K562 (cell line): ENCODE results near the gene C7orf25. TPM values are rescaled to one million over a fixed set of nuclear protein-coding genes. Genes with fewer than 3 reads are reported as not detected.

Source experiments
- HNRNPUL1 ChIP-seq: fragments of 200-400 bp; formaldehyde crosslinking; IDR thresholded peaks from 2 replicates; pipeline ENCODE4 v1.6.1; 2017; ENCODE audit warnings: low read length
- L3MBTL2 ChIP-seq: fragments of 450-650 bp; IDR thresholded peaks from 2 replicates; pipeline ENCODE4 v1.6.1; 2016; ENCODE audit warnings: mild to moderate bottlenecking, moderate library complexity
- MIER1 ChIP-seq: fragments of 450-650 bp; IDR thresholded peaks from 2 replicates; pipeline ENCODE4 v1.6.1; 2016; ENCODE audit warnings: antibody characterized with exemption, mild to moderate bottlenecking, low read depth
- MTA2 ChIP-seq: fragments of 450-650 bp; IDR thresholded peaks from 2 replicates; pipeline ENCODE4 v1.6.1; 2016; ENCODE audit warnings: low read depth
- NFE2L1 ChIP-seq: fragments of 450-650 bp; IDR thresholded peaks from 2 replicates; pipeline ENCODE4 v1.6.1; 2016; ENCODE audit warnings: missing genetic modification characterization, low read depth, mild to moderate bottlenecking, missing compliant biosample characterization, moderate library complexity, borderline replicate concordance
- NR2C1 ChIP-seq, 2 experiments: fragments of 450-650 bp; IDR thresholded peaks; 2 replicates each; pipeline ENCODE4 v1.6.1; 2017; ENCODE audit warnings: mild to moderate bottlenecking in 2 of 2, antibody characterized with exemption in 1 of 2, inconsistent platforms in 1 of 2, missing compliant biosample characterization in 1 of 2, missing genetic modification characterization in 1 of 2
- PCBP2 ChIP-seq: fragments of 200-400 bp; formaldehyde crosslinking; IDR thresholded peaks from 2 replicates; pipeline ENCODE4 v1.6.1; 2018; ENCODE audit warnings: low read length, low read depth, mild to moderate bottlenecking, moderate library complexity; ENCODE audit not compliant: poor library complexity, severe bottlenecking
- RAD21 ChIP-seq, 2 experiments: fragments of 250-450 bp in 1 of 2; fragments of 450-650 bp in 1 of 2; sonication (Bioruptor Pico) in 1 of 2; formaldehyde crosslinking in 1 of 2; IDR thresholded peaks in 1 of 2; conservative IDR thresholded peaks in 1 of 2; 2 replicates each; pipeline versions ENCODE4 v1.4.0 to v1.8.0; 2020 to 2022; ENCODE audit warnings: mild to moderate bottlenecking in 2 of 2, moderate library complexity in 1 of 2
- RBFOX2 ChIP-seq: fragments of 200-400 bp; formaldehyde crosslinking; IDR thresholded peaks from 2 replicates; pipeline ENCODE4 v1.6.1; 2017; ENCODE audit warnings: low read depth, mild to moderate bottlenecking, low read length, moderate library complexity
- ZNF140 ChIP-seq: fragments of 250-450 bp; sonication (Bioruptor Pico); IDR thresholded peaks from 2 replicates; pipeline ENCODE4 v1.8.0; 2021; ENCODE audit warnings: moderate library complexity, mild to moderate bottlenecking, inconsistent platforms
- ZNF184 ChIP-seq: sonication (generic); formaldehyde crosslinking; IDR thresholded peaks from 2 replicates; pipeline ENCODE4 v1.5.0; 2020; ENCODE audit warnings: missing genetic modification reagents
- ZNF316 ChIP-seq: fragments of 450-650 bp; IDR thresholded peaks from 2 replicates; pipeline ENCODE4 v1.6.1; 2016
- ZNF586 ChIP-seq: fragments of 450-650 bp; formaldehyde crosslinking; conservative IDR thresholded peaks from 2 replicates; pipeline ENCODE4 v1.4.0; 2020; ENCODE audit warnings: mild to moderate bottlenecking, moderate library complexity
- ZNF699 ChIP-seq: fragments of 250-450 bp; sonication (Bioruptor Pico); IDR thresholded peaks from 2 replicates; pipeline ENCODE4 v1.8.0; 2021; ENCODE audit warnings: mild to moderate bottlenecking, moderate library complexity; ENCODE audit not compliant: insufficient replicate concordance
- ZNF707 ChIP-seq: fragments of 250-450 bp; sonication (Bioruptor Pico); conservative IDR thresholded peaks from 2 replicates; pipeline ENCODE4 v1.8.0; 2022; ENCODE audit warnings: inconsistent platforms, mild to moderate bottlenecking, moderate library complexity
- polyA plus RNA-seq, 8 experiments: library from polyadenylated mRNA; depleted of rRNA in 4 of 8; stranded (reverse) in 5 of 8; unstranded in 3 of 8; fragments of >200 nt; fragmentation: Nextera tagmentation in 2 of 8; fragmentation: Illumina TruSeq in 1 of 8; extraction: Ambion mirVana in 2 of 8; extraction: Trizol in 1 of 8; gene quantifications; 2 replicates each; pipeline versions ENCODE4 v1.2.1 to v1.2.3, GENCODE V29; 2011 to 2014; ENCODE audit warnings: inconsistent platforms in 1 of 8, missing spikeins in 1 of 8
- total RNA-seq, 7 experiments: library from RNA; depleted of rRNA in 6 of 7; stranded (reverse); fragments of >200 nt in 6 of 7; fragmentation: Illumina TruSeq in 2 of 7; extraction: Trizol in 2 of 7; gene quantifications; 2 replicates each; pipeline versions ENCODE4 v1.2.1 to v1.2.3, GENCODE V29; 2011 to 2021; ENCODE audit warnings: low replicate concordance in 1 of 7
- TF ChIP-seq, protein P1 (sequence below): fragments of 150-350 bp; IDR thresholded peaks from 2 replicates; pipeline ENCODE4 v1.6.1; 2014; ENCODE audit warnings: low read depth, mild to moderate bottlenecking, low read length, borderline replicate concordance
- TF ChIP-seq, protein P2 (sequence below): fragments of 250-450 bp; sonication (Bioruptor Pico); IDR thresholded peaks from 2 replicates; pipeline ENCODE4 v1.4.0; 2020

Gene C7orf25
- total and polyA plus RNA-seq, 9 of the 15 experiments (the other 6 are each of a cell fraction or from before 2014, with no cell fraction given): 1.2 to 4.7 (median 1.9) TPM

DNA sequence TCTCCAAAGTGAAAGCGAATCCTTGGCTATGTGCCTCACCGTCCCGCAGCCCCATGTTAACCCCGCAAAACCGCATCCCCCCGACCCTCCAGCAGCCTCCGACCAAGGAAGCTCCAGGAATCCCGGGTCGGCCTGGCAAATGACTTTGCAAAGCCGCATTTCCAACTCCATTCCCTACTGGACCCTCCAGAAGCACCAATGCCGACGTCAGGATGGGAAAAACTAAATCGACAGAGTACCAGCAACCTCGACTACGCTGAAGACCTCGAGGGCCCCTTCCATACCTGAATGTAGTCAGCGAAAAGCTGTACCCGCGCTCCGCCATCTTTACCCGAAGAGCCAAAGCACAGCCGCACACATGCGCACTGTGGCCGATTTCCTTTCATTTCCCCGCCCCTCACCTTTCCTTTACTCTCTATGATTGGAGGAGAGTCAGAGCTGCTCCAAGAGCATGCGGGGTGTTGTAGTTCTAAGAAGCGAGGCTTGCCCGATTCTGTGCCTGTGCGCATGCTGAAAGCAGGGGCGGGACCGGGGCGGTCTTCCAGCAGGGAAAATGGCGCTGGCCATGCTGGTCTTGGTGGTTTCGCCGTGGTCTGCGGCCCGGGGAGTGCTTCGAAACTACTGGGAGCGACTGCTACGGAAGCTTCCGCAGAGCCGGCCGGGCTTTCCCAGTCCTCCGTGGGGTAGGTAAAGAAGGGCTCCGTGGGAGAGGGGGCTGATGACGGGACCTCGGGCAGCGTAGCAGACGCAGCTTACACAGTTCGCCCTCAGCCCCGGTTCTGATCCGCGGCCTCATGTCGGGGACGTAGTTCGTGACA is 20.2 kb upstream of the C7orf25 start, which contains the start of the genes MRPL32 and PSMA2 (continued):
- TF ChIP-seq NR2C1 (IDR thresholded peaks at IDR 0.05): no peak
- TF ChIP-seq NR2C1 (tag; IDR thresholded peaks at IDR 0.05): peak; percentile 70
- TF ChIP-seq ZNF586: no peak
- no peak for TF ChIP-seq PCBP2
- TF ChIP-seq, protein P1, sequence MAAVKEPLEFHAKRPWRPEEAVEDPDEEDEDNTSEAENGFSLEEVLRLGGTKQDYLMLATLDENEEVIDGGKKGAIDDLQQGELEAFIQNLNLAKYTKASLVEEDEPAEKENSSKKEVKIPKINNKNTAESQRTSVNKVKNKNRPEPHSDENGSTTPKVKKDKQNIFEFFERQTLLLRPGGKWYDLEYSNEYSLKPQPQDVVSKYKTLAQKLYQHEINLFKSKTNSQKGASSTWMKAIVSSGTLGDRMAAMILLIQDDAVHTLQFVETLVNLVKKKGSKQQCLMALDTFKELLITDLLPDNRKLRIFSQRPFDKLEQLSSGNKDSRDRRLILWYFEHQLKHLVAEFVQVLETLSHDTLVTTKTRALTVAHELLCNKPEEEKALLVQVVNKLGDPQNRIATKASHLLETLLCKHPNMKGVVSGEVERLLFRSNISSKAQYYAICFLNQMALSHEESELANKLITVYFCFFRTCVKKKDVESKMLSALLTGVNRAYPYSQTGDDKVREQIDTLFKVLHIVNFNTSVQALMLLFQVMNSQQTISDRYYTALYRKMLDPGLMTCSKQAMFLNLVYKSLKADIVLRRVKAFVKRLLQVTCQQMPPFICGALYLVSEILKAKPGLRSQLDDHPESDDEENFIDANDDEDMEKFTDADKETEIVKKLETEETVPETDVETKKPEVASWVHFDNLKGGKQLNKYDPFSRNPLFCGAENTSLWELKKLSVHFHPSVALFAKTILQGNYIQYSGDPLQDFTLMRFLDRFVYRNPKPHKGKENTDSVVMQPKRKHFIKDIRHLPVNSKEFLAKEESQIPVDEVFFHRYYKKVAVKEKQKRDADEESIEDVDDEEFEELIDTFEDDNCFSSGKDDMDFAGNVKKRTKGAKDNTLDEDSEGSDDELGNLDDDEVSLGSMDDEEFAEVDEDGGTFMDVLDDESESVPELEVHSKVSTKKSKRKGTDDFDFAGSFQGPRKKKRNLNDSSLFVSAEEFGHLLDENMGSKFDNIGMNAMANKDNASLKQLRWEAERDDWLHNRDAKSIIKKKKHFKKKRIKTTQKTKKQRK: no peak
- no peak for TF ChIP-seq MIER1
- TF ChIP-seq ZNF184 (CRISPR knock-in tag): no peak
- no peak for TF ChIP-seq HNRNPUL1
- no peak for TF ChIP-seq ZNF699 (CRISPR knock-in tag)
- TF ChIP-seq ZNF140 (CRISPR knock-in tag): no peak
- peak; percentile 50; the same call in 1 of the 2 replicates for TF ChIP-seq L3MBTL2
- no peak for TF ChIP-seq RAD21 (CRISPR knock-in tag; conservative IDR thresholded peaks at IDR 0.05 in 1 of 2, IDR thresholded peaks at IDR 0.05 in 1 of 2)
- TF ChIP-seq MTA2: no peak
- no peak for TF ChIP-seq NFE2L1 (tag)
- TF ChIP-seq, protein P2, sequence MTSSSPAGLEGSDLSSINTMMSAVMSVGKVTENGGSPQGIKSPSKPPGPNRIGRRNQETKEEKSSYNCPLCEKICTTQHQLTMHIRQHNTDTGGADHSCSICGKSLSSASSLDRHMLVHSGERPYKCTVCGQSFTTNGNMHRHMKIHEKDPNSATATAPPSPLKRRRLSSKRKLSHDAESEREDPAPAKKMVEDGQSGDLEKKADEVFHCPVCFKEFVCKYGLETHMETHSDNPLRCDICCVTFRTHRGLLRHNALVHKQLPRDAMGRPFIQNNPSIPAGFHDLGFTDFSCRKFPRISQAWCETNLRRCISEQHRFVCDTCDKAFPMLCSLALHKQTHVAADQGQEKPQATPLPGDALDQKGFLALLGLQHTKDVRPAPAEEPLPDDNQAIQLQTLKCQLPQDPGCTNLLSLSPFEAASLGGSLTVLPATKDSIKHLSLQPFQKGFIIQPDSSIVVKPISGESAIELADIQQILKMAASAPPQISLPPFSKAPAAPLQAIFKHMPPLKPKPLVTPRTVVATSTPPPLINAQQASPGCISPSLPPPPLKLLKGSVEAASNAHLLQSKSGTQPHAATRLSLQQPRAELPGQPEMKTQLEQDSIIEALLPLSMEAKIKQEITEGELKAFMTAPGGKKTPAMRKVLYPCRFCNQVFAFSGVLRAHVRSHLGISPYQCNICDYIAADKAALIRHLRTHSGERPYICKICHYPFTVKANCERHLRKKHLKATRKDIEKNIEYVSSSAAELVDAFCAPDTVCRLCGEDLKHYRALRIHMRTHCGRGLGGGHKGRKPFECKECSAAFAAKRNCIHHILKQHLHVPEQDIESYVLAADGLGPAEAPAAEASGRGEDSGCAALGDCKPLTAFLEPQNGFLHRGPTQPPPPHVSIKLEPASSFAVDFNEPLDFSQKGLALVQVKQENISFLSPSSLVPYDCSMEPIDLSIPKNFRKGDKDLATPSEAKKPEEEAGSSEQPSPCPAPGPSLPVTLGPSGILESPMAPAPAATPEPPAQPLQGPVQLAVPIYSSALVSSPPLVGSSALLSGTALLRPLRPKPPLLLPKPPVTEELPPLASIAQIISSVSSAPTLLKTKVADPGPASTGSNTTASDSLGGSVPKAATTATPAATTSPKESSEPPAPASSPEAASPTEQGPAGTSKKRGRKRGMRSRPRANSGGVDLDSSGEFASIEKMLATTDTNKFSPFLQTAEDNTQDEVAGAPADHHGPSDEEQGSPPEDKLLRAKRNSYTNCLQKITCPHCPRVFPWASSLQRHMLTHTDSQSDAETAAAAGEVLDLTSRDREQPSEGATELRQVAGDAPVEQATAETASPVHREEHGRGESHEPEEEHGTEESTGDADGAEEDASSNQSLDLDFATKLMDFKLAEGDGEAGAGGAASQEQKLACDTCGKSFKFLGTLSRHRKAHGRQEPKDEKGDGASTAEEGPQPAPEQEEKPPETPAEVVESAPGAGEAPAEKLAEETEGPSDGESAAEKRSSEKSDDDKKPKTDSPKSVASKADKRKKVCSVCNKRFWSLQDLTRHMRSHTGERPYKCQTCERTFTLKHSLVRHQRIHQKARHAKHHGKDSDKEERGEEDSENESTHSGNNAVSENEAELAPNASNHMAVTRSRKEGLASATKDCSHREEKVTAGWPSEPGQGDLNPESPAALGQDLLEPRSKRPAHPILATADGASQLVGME (CRISPR knock-in tag): no peak
- TF ChIP-seq RBFOX2: peak; percentile 96
- TF ChIP-seq ZNF316: peak; percentile 32; the same call in 1 of the 2 replicates
- no peak for TF ChIP-seq ZNF707
